Osteoblast (primary cell): ENCODE measurements around the gene SEL1L. TPM values are rescaled to one million over a fixed set of nuclear protein-coding genes. Genes with fewer than 3 reads are reported as not detected.

Source experiments
- DNase-seq: peaks from one replicate; pipeline ENCODE4 v3.0.0; 2011; ENCODE audit warnings: low spot score, mixed read lengths; ENCODE audit not compliant: insufficient read length; ENCODE audit errors: missing footprints
- H2AFZ ChIP-seq: 2 replicates; pipeline ENCODE4 v1.6.0; 2011; ENCODE audit warnings: mild to moderate bottlenecking, low read length
- H3K27ac ChIP-seq: 2 replicates; pipeline ENCODE4 v1.5.1; 2011; ENCODE audit warnings: mild to moderate bottlenecking, low read depth, low read length, moderate library complexity
- H3K27me3 ChIP-seq: 2 replicates; pipeline ENCODE4 v1.6.0; 2012; ENCODE audit warnings: mild to moderate bottlenecking, control low read depth, inconsistent platforms, low read length, moderate library complexity; ENCODE audit not compliant: insufficient read depth
- H3K36me3 ChIP-seq: 2 replicates; pipeline ENCODE4 v1.5.1; 2011; ENCODE audit warnings: mild to moderate bottlenecking, low read length, control low read depth, moderate library complexity; ENCODE audit not compliant: insufficient read depth
- H3K4me1 ChIP-seq: 2 replicates; pipeline ENCODE4 v1.5.1; 2011; ENCODE audit warnings: mild to moderate bottlenecking, low read length, control low read depth, moderate library complexity; ENCODE audit not compliant: insufficient read depth
- H3K4me2 ChIP-seq: 2 replicates; pipeline ENCODE4 v1.6.0; 2011; ENCODE audit warnings: mild to moderate bottlenecking, low read length; ENCODE audit not compliant: insufficient read depth
- H3K4me3 ChIP-seq: fragments of 200-600 bp; sonication (generic); 3 replicates; pipeline ENCODE4 v1.5.1; 2012; ENCODE audit warnings: mild to moderate bottlenecking, low read length, inconsistent platforms; ENCODE audit not compliant: insufficient read depth
- H3K79me2 ChIP-seq: 2 replicates; pipeline ENCODE4 v1.6.0; 2012; ENCODE audit warnings: mild to moderate bottlenecking, low read length, control low read depth, inconsistent platforms; ENCODE audit not compliant: insufficient read depth
- H3K9me3 ChIP-seq: 2 replicates; pipeline ENCODE4 v1.5.1; 2011; ENCODE audit warnings: low read depth, low read length, control low read depth
- H4K20me1 ChIP-seq: 2 replicates; pipeline ENCODE4 v1.6.0; 2012; ENCODE audit warnings: mild to moderate bottlenecking, low read length, control low read depth; ENCODE audit not compliant: insufficient read depth
- total RNA-seq: library from RNA; depleted of rRNA; stranded (reverse); fragments of >200 nt; gene quantifications from 2 replicates; pipeline ENCODE4 v1.2.3, GENCODE V29; 2012
- TF ChIP-seq, protein P1 (sequence below): IDR thresholded peaks from 2 replicates; pipeline ENCODE4 v1.5.1; 2011; ENCODE audit warnings: mild to moderate bottlenecking, low read depth, low read length, moderate library complexity; ENCODE audit errors: extremely low read depth

SEL1L gene
- total RNA-seq, 1 donor = 151 TPM

DNA sequence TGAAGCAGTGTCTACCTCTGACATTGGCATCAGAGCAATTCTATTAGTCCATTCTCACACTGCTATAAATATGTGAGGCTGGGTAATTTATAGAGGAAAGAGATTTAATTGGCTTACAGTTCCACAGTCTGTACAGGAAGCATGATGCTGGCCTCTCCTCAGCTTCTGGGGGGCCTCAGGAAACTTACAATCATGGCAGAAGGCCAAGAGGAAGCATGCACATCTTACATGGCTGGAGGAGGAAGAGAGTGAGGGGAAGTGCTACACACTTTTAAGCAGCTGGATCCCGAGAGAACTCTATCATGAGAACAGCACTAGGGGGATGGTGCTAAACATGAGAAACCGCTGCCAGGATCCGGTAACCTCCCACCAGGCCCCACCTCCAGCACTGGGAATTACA is 25.7 kb upstream of the SEL1L start:
- no peak overlapping the region for H3K27ac ChIP-seq
- DNase-seq = no peak
- no peaks in the 10 kb centered on the region for H3K9me3 ChIP-seq
- H3K79me2 ChIP-seq = no peaks in the 10 kb centered on the region
- no peaks in the 10 kb centered on the region for H4K20me1 ChIP-seq
- H3K4me1 ChIP-seq = no peaks in the 10 kb centered on the region
- no peaks in the 10 kb centered on the region for H3K27me3 ChIP-seq
- H3K36me3 ChIP-seq = no peaks in the 10 kb centered on the region
- no peak overlapping the region for H3K4me3 ChIP-seq
- TF ChIP-seq, protein P1, sequence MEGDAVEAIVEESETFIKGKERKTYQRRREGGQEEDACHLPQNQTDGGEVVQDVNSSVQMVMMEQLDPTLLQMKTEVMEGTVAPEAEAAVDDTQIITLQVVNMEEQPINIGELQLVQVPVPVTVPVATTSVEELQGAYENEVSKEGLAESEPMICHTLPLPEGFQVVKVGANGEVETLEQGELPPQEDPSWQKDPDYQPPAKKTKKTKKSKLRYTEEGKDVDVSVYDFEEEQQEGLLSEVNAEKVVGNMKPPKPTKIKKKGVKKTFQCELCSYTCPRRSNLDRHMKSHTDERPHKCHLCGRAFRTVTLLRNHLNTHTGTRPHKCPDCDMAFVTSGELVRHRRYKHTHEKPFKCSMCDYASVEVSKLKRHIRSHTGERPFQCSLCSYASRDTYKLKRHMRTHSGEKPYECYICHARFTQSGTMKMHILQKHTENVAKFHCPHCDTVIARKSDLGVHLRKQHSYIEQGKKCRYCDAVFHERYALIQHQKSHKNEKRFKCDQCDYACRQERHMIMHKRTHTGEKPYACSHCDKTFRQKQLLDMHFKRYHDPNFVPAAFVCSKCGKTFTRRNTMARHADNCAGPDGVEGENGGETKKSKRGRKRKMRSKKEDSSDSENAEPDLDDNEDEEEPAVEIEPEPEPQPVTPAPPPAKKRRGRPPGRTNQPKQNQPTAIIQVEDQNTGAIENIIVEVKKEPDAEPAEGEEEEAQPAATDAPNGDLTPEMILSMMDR = no peak
- H2AFZ ChIP-seq = no peak overlapping the region
- no peak overlapping the region for H3K4me2 ChIP-seq

DNA sequence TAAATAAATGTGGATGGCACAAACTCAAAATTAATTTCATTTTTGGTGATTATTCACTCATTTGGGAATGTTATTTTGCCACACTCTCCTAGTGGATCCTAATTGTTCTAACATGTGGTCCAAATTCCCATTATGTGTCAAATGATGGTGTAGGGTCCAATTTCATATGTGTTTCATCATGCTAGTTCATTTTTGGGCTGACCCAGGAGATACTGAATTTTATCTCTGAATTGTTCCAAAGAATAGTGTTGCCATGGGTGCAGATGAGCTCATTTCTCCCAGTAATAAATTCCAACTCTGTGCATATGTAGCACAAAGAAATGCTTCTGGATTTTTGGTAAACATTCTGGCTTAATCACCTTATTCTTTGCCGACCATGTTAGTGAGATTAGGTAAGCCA is 23.5 kb upstream of the SEL1L start:
- Histone ChIP-seq H3K79me2 (no peaks in the 10 kb centered on the region), H3K27ac (no peak overlapping the region), H3K4me2 (no peak overlapping the region), H3K27me3 (no peaks in the 10 kb centered on the region), H4K20me1 (no peaks in the 10 kb centered on the region), H3K9me3 (no peaks in the 10 kb centered on the region), H3K4me3 (no peak overlapping the region), H3K4me1 (no peaks in the 10 kb centered on the region), H2AFZ (no peak overlapping the region), H3K36me3 (no peaks in the 10 kb centered on the region)
- no peak for DNase-seq
- TF ChIP-seq, protein P1 = no peak

DNA sequence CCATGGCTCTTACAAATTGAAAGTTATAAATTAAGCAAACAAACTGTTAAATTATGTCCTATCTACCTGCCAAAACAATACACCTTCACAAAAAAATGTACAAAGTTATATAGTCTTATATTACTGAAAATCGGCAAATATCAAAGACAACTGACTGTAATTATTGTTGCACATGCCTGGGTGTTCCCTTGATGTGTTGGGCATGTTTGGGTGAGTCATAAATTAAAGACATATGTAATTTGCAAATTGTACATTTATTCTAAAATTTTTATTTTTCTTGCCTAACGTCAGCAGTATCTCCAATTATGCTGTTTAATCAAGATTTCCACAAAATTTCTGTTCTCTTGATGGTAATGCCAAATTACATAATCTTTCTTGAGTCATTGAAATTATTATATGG is 22.0 kb upstream of the SEL1L start:
- no peak overlapping the region for H3K4me2 ChIP-seq
- H3K79me2 ChIP-seq = no peaks in the 10 kb centered on the region
- H3K9me3 ChIP-seq = no peaks in the 10 kb centered on the region
- H2AFZ ChIP-seq = no peak overlapping the region
- no peaks in the 10 kb centered on the region for H3K36me3 ChIP-seq
- no peaks in the 10 kb centered on the region for H3K4me1 ChIP-seq
- H3K27me3 ChIP-seq = no peaks in the 10 kb centered on the region
- no peak overlapping the region for H3K27ac ChIP-seq
- no peak for DNase-seq
- no peaks in the 10 kb centered on the region for H4K20me1 ChIP-seq
- TF ChIP-seq, protein P1 = no peak
- H3K4me3 ChIP-seq = no peak overlapping the region

DNA sequence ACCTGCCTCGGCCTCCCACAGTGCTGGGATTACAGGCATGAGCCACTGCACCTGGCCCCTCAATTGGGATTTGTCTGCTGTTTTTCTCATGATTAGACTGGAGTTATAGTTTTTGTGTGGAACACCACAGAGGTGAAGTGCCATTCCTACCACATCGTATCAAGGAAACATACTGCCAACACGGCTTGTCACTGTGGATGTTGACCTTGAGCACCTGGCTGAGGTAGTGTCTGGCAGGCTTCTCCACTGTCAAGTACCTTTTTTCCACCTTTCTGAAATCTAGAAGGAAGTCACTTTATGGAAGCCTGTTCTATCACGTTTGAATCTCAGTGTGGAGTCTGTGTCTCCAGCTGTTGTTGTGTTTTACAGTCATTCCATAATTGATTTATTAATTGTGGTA is 21.4 kb upstream of the SEL1L start:
- Histone ChIP-seq H4K20me1 (no peaks in the 10 kb centered on the region), H3K79me2 (no peaks in the 10 kb centered on the region), H3K36me3 (no peaks in the 10 kb centered on the region), H3K4me1 (no peaks in the 10 kb centered on the region), H3K4me2 (no peak overlapping the region), H3K27ac (no peak overlapping the region), H3K9me3 (no peaks in the 10 kb centered on the region), H3K27me3 (no peaks in the 10 kb centered on the region), H2AFZ (no peak overlapping the region), H3K4me3 (no peak overlapping the region)
- DNase-seq = no peak
- TF ChIP-seq, protein P1 = no peak
